ENCODE results near the gene ENOX1. TPM values are rescaled to one million over a fixed set of nuclear protein-coding genes. Genes with fewer than 3 reads are reported as not detected.

The ENOX1 gene
- total RNA-seq, 2 donors from 2014 or later: 1.3 to 2.4 TPM

DNA sequence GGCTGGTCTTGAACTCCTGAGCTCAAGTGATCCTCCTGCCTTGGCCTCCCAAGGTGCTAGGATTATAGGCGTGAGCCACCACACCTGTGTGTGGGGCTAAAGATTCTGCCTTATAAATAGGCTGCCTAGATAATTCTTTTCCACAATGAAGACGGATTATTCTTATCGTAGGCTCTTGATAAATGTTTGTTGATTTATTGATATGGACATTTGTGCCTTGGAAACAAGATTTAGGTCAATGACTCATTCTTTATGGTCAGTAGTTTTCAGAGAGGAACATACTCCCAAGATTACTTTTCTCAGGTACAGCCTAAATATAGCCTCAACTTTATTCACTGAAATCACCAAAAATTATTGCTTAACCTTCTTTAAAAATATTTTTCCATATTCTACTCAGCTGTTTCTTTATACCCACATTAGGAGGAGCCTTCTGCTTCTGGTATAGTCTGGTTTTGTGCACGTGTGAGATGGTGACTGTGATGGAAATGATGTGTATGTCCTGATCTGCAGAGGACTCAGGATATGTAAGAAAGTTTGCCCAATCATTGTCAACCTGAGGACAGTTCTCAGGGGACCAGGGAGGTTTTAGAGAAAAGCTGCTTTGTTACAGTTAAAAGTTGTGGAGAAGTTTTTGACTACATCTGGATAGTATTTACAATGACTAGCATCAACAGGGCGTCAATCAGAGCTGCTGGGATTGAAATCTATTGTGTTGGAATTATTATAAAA is 554.5 kb downstream of the ENOX1 start:
- Histone ChIP-seq H3K36me3 (no peaks in the 10 kb centered on the region), H3K4me3 (no peak overlapping the region), H3K4me1 (no peaks in the 10 kb centered on the region), H3K27ac (no peak overlapping the region), H3K27me3 (no peaks in the 10 kb centered on the region), H3K9me3 (no peaks in the 10 kb centered on the region)
- no peak for DNase-seq (ENCODE audit: low spot score)
- no peak for TF ChIP-seq CTCF (IDR thresholded peaks at IDR 0.05)

DNA sequence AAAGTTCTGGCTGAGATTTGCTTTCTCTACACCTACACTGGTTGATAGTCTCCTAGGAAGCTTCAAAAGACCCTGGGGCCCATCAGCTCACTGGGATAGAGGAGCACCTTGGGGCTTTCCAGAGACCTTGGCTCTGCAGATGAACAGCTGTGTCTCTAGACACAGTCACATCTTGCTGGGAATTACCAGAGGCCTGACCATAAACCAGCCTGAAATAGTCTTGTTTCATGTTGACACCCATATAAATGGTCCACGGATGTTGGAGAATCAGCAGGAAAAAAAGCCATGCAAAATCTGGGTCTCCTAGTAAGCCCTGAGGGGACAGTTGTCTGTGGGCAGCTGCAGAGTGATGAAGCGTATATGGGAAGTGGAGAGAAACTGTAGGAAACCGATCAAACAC is 555.8 kb downstream of the ENOX1 start:
- H3K27me3 ChIP-seq: no peaks in the 10 kb centered on the region
- no peak overlapping the region for H3K27ac ChIP-seq
- H3K9me3 ChIP-seq: no peaks in the 10 kb centered on the region
- no peaks in the 10 kb centered on the region for H3K4me1 ChIP-seq
- TF ChIP-seq CTCF (IDR thresholded peaks at IDR 0.05): no peak
- DNase-seq (ENCODE audit: low spot score): no peak
- H3K36me3 ChIP-seq: no peaks in the 10 kb centered on the region
- no peak overlapping the region for H3K4me3 ChIP-seq

GRCh38 chr13:43229506-43229905 is 557.3 kb downstream of the ENOX1 start:
- Histone ChIP-seq H3K36me3 (no peaks in the 10 kb centered on the region), H3K27ac (no peak overlapping the region), H3K4me3 (no peak overlapping the region), H3K9me3 (no peaks in the 10 kb centered on the region), H3K4me1 (no peaks in the 10 kb centered on the region), H3K27me3 (no peaks in the 10 kb centered on the region)
- no peak for DNase-seq (ENCODE audit: low spot score)
- no peak for TF ChIP-seq CTCF (IDR thresholded peaks at IDR 0.05)

GRCh38 chr13:43227721-43228120 is 559.1 kb downstream of the ENOX1 start:
- TF ChIP-seq CTCF (IDR thresholded peaks at IDR 0.05): no peak
- Histone ChIP-seq H3K27ac (no peak overlapping the region), H3K4me1 (no peaks in the 10 kb centered on the region), H3K4me3 (no peak overlapping the region), H3K36me3 (no peaks in the 10 kb centered on the region), H3K27me3 (no peaks in the 10 kb centered on the region), H3K9me3 (no peaks in the 10 kb centered on the region)
- DNase-seq (ENCODE audit: low spot score): no peak

GRCh38 chr13:43223216-43223615 is 563.6 kb downstream of the ENOX1 start:
- H3K9me3 ChIP-seq: no peaks in the 10 kb centered on the region
- H3K27me3 ChIP-seq: no peaks in the 10 kb centered on the region
- DNase-seq (ENCODE audit: low spot score): no peak
- H3K36me3 ChIP-seq: no peaks in the 10 kb centered on the region
- no peak overlapping the region for H3K4me3 ChIP-seq
- H3K27ac ChIP-seq: no peak overlapping the region
- TF ChIP-seq CTCF (IDR thresholded peaks at IDR 0.05): no peak
- no peaks in the 10 kb centered on the region for H3K4me1 ChIP-seq

DNA sequence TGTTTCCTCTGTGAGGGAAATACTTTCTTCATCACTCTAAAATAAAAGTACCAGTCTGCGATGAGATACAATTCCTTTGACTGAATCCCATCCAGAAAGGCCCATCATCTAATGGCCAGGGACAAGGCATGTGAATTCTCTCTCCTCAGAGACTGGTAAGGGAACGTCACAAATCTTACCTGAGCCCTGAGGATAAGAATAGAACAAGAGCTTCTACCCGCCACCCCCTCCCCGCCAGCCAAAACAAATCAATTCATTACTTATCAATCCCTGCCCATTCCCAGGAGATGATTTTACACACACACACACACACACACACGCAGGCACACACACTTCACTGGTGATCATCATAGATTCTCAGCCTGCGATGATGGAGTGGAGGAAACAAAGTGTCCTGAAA is 564.7 kb downstream of the ENOX1 start:
- no peak overlapping the region for H3K27ac ChIP-seq
- H3K4me1 ChIP-seq: no peaks in the 10 kb centered on the region
- no peaks in the 10 kb centered on the region for H3K27me3 ChIP-seq
- no peak overlapping the region for H3K4me3 ChIP-seq
- no peak for TF ChIP-seq CTCF (IDR thresholded peaks at IDR 0.05)
- no peaks in the 10 kb centered on the region for H3K36me3 ChIP-seq
- DNase-seq (ENCODE audit: low spot score): no peak
- H3K9me3 ChIP-seq: no peaks in the 10 kb centered on the region
